ENCODE results near the gene PDIA5.
"Not testable (repeated sequence)": the region's sequence is repeated elsewhere in the genome, so short reads cannot be mapped to it uniquely, and the experiment has no call there.

PDIA5 gene

DNA sequence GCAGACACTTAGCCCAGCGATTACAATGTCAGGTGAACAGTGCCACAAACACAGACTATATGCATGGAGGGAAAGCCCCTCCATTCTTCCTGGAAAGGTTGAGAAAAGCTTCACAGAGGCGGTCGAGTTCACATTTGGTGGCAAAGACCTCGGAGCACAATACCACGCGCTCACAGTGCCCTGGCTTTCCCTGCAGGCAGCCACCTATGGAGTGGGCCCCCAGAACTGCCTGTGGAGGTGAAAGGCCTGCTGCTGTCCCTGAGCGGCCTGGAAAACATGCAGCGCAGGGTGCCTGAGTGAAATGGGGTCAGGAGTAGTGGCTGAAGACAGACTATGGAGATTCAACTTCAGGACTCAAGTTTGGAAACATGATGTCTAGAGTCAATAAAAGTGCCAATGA, 26.9 kb downstream of the PDIA5 start:
- no peak for DNase-seq (ENCODE audit: low spot score)

DNA sequence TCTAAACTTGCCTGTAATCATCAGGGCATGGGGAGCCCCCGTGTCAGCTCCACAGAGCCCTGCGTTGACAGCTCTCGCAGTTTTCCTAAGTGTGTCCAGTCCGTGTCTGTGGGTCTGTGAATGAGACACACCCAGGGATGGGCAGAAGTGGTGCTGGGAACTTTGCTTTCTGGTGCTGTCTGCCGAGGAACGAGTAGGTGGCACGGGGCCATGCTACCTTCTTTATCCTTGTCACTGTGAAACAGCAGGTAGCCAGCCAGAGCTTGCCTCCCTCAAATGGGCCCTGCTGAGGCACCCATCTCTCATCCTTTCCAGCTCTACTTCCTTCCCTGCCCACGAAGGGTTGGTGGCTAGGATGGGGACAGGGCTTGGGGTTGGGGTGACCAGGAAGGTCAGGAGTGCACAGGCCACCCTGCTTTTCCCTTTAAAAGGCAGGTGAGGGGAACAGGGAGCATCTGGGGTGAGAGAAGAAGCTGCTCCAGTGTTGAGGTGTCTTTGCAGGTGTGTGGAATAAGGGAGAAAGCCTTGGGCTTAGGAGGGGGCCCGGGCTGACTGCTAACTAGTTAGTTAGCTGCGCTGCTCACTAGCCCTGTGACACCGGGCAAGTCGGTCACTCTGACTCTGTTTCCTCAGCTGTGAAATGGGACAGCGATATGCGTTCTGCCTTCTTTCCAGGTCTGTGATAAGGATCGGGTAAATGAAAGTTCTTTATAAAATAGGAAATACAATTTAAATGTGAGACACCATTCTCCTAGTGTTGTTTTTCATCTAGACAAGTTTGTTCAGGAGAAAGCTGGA, 27.9 kb downstream of the PDIA5 start:
- no peak for DNase-seq (ENCODE audit: low spot score)

DNA sequence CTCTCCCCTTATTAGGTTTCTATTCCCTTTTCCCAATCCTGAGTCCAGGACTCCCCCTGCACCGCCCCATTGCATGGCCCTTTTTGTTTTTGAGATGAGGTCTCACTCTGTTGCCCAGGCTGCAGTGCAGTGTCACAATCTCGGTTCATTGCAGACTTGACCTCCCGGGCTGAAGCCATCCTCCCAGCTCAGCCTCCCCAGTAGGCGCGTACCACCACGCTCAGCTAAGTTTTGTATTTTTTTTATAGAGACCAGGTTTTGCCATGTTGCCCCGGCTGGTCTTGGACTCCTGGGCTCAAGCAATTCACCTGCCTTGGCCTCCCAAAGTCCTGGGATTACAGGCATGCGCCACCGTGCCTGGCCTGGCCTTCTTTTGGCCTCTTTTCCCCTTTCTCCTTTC, 29.3 kb downstream of the PDIA5 start:
- no peak for DNase-seq (ENCODE audit: low spot score)

DNA sequence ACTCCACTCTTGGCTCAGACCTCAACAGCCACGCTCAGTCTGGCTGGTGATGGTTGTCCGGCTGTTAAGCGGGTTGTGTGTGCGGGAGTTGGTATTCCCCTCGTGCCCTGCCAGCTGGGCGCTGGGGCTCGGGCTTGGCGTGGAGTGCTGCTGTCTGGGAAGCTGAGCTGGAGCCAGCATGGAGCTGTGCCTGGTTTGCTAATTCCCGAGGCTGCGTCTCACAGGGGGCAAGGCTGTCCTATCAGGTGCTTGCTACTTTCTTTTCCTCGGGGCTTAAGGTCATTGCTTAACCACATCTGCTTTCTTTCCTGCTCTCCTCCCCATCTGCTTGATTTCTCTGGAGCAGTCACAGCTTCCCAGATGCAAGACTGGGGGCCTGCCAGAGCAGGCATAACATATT, 29.9 kb downstream of the PDIA5 start:
- no peak for DNase-seq (ENCODE audit: low spot score)

DNA sequence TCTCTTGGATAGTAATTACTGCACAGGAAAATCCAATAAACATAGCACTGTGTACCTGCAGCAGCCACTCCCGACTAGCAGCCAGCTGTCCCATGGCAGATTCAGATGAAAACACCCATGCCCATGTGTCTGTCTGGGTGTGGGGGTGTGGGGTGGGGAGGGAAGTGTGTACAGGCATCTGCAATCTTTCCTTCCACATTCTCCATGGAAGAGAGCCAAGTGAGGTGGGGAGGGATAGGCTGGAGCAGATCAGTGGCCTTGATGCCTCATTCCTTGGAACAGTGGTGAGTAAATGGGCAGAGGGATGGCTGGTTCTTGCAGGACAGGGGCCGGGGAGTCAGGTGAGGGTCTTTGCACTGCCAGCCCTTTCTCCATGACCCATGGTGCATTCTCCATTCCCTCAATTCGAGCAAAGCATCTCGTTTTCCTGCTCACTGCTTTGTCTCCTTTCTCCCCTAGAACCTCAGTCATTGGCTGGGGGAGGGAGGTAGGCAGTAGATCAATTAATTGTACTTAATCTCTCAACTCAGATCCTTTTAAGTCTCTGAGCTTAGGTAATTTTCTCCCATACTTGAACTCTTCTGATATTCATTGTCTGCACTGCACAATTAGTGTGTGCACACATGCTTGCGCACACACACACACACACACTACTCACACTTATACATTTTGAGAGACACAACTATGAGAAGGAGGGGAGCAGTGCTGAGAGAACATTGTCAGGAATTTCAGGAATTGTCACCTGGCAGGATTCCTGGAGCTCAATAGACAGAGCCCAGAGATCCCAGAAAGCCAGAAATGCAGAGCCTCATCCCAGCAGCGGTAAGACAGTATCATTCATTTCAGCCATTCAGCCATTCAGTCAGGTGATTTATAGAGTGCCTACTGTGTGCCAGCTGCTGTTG, 31.9 kb downstream of the PDIA5 start:
- no peak for DNase-seq (ENCODE audit: low spot score)

DNA sequence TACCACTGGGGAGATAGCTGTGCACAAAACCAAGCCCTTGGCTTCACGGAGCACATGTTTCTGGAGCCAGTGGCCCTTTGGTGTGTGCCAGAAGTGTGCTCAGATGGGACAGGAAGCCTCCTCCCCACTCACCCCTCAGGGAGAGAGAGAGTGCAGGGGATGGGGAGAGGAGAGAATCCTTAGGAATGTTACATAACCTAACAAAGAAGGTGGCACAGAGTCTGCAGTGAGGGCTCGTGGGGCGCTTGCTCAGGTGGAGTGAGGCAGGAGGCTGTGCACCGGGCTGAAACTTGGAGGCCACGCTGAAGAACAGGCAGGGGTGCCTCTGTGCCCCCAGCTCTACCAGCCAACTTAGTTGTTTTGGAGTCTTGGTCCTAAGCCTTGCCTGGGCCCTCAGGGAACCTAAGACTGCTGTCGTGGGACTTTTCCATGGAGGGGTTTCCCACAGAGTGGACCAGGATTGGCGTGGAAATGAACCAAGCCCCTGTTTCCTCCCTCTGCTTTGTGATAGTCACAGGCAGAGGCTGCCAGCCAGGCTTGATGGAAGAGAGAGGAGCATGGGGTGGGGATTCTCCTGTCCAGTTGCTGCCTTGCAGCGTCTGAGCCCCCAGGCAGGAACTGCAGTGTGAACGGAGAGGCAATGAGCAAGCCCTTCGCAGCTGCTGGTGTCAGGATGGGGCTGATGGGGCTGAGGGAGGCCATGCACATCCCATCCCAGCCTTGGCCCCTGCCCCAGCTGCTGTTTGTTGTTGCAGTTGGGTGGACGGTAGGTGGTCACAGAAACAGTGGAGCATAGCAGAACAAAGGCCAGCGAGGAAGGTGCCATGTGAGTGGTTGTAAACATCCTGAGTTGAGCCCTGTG, 32.7 kb downstream of the PDIA5 start:
- DNase-seq (ENCODE audit: low spot score) = no peak

DNA sequence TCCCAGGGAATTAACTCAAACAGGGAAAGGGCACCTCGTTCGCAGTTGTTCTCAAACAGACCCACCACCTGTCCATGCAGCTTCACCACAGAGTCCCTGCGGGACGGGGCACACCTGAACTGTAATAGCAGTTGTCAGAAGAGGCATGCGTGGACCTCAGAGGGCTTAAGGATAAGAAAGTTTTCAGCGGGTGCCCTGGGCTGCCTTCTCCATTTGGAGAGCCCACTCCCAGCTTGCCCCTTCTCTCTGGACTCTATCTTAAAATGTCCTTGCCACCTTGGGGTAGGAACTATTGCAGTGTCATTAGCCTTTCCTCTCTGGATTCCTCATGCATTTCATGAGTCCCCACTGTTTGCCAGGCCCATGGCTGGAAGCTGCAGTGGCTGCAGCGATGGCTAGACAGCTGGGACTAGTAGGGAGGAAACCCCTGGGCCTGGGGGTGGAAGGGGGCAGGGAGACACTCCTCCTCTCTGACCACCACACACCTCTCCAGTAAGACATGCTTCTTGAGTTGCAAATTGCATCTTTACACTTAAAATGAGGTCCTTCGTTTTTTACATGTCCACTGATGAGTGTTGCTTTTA, 33.5 kb downstream of the PDIA5 start:
- DNase-seq (ENCODE audit: low spot score) = no peak

DNA sequence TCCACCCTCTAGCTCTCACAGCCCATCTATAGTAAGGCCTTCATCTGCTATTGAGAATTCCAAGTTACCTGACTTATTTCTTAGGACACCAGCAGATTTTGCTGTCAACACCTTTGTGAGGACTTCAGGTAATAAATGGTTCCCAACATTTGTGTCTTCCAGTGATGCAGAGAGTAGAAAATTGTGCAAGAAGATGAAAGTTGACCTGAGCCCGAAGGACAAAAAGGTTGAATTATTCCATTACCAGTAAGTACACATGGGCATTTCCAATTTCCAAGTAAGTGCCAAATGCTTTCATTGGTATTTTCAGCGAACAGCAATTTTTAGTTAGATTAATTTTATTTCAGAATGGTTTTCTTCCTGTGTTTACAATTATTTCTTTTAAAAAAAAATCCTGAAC, 35.4 kb downstream of the PDIA5 start:
- no peak for DNase-seq (ENCODE audit: low spot score)

DNA sequence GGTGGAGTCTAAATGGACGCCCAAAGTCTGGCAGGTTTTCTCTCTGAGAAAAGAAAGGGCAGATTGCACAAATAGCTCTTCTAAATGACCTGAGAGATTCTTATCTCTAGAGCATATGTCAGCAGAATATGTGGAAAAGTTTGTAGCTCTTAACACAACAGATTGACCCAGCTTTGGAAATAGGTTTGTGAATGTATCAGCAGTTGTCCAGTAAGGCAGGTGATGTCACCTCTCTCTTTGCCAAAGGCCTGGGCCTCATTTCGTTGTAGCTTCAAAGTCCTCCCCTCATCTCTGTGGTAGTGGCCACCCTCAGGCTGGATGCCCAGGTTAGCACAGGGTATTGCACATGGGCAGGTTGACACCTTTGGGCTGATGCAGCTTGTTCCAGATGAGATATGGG, 36.0 kb downstream of the PDIA5 start:
- peak; percentile 35 for DNase-seq (ENCODE audit: low spot score)

DNA sequence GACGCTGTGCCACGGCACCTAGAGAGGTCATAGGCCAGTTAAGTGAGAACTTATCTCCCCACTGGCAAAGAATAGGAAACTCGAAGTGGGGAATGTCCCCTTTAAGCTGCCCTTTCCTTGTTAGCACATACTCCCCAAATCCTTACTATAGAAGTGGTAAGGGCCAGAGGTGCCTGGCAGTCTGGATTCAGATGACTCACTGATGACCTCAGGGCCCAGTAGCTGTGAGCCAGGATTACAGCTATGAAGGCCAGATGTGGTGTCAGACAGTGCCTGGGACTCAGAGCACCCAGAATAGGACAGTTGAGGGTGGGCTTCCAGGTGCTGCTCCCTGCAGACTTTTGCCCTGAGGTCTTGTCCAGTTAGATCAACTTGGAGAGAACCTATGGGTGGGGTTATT, 37.7 kb downstream of the PDIA5 start:
- no peak for DNase-seq (ENCODE audit: low spot score)

DNA sequence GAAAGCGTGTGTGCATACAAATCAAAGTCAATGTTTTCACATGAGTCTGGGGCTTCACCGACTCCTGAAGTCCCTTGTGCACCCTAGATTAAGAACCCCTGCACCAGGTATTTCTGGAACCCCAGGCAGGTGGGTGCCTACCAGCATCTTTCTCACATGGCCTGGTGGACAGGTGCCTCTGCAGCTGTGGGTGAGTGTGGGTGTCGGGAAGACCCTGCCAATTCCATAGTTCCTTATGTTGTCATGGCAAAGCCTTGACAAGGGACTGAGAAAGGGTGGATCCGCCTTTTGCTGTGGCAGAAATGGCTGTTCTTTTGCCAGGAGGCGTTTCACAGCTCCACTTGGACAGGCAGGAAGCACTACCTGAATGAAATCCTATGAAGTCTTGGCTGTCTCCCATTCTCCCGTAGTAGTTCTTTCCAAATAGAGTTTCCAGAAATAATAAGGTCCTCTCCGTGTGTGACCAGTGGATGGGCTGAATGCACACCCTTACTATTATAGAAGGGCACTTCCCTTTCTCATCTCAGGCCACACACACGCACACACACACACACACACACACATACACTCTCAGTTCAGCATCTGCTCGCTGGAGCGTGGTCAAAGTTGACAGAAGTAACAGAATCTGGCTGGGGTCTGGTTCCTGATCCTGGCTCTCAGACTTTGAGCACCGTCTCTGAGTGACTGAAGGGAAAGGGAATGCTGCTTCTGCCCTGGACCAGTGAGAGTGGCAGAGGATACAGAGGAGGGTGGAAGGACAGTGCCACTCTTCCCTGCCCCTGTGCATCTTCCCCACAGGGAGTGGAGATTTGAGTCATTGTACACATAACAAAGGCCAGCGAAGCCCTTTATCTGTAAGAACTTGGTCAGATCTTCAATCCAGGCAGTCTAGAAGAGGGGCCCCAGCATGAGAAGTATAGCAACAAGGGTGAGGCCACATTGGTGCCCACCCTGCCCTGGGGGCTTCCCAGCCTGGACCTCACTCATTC, 38.7 kb downstream of the PDIA5 start:
- no peak for DNase-seq (ENCODE audit: low spot score)

DNA sequence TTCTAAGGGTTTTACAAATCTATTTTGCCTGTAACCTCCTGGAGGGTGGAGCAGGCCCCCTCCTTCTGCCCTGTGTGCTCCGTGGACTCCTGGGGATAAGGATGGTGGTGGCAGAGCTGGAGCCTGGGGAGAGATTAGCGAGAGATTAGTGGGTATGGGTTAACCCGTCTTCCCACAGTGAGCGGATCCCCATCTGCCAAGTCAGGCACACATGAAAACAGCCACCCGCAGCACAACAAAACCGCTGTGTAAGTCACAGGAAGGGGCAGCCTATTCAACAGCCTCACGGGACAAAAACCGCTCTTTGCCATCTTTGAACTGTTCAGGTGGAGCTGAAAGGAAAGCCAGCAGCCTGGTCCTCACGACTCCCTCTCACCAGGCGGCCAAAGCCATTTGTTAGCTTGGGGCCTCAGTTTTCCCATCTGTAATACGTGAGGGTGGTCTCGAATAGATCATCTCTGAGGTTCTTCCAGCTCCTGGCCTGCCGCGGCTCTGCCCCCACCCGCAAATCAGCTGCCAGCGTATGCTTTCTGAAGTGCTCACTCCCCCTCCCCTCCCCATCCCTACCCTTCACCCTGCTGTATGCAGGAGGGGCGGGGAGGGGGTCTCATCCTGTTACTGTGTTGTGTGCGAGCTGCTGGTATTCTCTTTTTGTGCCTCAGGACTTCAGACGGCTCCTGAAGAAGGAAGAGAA, 43.6 kb downstream of the PDIA5 start:
- no peak for DNase-seq (ENCODE audit: low spot score)

DNA sequence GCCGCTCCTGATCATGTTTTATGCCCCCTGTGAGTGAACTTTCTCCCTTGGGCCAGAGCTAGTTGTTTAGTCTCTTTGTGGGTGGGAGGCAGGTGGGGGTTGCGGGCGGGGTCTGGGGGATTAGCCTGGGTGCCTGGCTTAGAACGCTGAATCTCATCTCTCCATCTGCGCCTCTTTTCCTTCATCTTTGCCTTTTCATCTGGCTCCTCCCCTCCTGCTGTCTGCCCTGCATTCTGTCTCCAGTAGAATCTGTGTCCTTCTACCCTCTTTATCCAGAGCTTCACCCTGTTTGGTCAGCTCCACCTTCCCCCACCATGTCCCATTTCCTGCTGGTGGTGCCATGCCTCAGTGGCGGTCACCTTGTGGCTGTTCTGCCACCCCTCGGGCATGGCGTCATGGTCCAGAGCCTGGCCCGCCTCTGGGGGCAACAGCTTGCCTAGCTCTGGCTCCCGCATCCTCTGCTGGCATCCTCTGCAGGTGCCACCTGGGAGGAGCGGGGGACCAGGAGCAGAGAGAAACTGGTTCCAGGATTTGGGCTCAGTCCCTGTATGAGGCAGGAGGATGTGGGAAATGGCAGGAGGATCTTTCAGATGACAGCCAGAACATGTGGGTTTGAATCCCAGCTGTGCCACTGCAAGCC, 44.3 kb downstream of the PDIA5 start:
- no peak for DNase-seq (ENCODE audit: low spot score)

DNA sequence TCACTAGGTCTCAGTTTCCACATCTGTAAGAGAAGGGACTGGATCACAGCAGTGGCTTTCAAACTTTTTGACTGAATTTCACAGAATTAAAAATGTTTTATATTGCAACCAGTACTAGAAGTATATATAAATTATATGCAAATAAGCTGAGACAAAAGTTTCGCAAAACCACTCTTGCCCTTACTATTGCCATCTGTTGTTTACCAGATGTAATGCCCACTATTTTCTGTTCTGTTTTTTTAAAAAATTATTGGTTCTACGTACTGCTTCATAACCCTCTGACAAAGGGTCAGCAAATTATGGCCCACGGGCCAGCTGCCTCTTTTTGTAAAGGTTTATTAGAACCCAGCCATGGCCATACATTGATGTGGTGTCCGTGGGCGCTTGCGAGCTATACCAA, 44.8 kb downstream of the PDIA5 start:
- no peak for DNase-seq (ENCODE audit: low spot score)

DNA sequence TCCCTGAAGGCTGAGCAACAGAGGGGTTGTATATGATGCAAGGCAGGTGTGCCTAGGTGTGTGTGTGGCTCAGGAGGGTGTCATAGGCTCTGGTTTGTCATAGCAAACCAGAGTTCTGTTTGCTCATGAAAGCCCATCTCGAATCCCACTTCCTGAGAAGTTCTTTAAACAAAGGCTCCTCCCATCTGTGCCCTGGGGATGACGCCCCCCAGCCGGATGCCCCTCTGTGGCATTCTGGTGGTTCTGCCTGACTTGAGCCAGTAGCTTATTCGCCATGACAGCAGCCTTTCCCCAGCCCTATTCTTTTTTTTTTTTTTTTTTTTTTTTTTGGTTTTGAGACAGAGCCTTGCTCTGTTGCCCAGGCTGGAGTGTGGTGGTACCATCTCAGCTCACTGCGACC, 45.4 kb downstream of the PDIA5 start:
- no peak for DNase-seq (ENCODE audit: low spot score)

DNA sequence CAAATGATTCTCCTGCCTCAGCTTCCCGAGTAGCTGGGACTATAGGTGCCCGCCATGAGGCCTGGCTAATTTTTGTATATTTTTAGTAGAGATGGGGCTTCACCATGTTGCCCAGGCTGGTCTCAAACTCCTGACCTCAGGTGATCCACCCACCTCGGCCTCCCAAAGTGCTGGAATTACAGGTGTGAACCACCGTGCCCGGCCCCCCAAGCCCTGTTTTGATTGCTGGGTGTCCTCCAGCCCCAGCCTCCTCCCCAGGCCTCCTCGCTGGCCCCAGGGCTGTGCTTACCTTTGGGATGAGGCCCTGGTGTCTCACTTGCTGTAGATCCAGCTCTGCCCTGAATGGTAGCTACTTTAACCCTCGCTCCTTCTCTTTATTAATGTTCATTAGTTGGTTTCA, 45.8 kb downstream of the PDIA5 start:
- not testable (repeated sequence) for DNase-seq (ENCODE audit: low spot score)

DNA sequence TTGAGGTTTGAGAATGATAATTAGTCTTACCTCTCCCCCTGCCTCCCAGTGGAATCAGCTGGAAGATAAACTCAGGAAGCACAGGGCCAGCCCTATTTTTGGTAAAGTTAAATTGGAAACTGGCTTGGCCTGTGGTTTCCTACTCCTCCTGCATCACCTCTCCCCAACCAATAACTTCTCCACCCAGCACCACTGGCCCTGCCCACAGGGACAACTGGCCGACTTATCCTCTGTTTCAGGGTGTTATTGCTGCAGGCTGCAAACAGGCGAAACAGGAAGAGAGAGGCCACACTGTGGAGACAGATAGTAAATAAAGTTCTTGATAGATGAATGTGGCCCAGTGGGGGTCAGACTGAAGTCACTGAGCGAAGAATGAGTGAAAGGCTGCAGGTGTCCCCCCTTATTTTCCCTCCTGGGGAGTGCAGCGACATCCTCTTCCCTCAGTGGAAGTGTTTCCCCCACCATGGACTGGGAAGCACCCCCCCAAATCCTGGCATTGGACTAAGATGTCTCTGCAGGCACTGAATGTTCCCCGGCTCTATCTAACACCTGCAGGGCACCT, 47.1 kb downstream of the PDIA5 start:
- DNase-seq (ENCODE audit: low spot score) = no peak

DNA sequence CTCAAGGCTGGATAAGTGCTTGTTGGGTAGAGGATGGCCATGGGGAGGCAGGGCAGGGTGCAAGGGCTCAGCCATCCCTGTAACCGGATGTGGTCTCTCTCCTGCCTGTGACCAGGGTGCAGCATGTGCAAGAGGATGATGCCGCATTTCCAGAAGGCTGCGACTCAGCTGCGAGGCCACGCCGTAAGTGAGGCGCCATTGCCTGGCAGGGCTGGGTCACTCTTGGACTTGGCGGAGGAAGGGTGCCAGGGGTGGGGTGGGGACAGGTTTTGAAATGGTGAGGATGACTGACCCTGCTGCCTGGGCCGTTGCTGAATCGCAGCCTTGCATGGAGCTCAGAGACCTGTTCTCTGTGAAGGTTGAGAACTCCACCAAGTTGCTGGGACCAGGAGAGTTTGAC, 49.3 kb downstream of the PDIA5 start:
- DNase-seq (ENCODE audit: low spot score) = no peak

DNA sequence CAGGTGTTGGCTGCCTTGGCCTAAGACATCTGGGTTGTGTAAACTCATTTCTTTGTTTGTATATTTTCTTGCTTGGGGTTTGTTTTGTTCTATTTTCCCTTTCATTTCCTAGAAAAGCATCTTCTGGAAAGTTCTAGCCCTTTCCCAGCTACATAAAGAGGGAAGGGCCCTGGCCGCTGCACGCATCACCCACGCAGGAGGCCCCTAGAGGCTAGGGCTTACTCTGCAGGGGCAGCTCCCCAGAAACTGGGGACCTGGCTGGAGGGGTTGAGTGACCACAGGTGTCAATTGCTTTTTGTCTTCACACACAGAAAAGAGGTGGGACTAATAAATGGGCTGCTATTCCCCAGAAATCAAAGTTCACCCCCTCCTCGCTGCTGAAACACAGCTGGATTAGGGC, 52.6 kb downstream of the PDIA5 start:
- DNase-seq (ENCODE audit: low spot score) = no peak
